Ovary (tissue), 9 donors: Measurements from ENCODE around the gene MAST4. TPM values are rescaled to one million over a fixed set of nuclear protein-coding genes. Genes with fewer than 3 reads are reported as not detected.

Source experiments
- DNase-seq, 5 donors: peaks; one replicate each; pipeline ENCODE4 v3.0.0-alpha.2; 2019 to 2020
- H3K27ac ChIP-seq, 2 donors: fragments of 200-600 bp; one replicate each; pipeline versions ENCODE4 v1.5.1 to v1.8.0; 2019 to 2022
- H3K27me3 ChIP-seq: fragments of 200-600 bp; one replicate; pipeline ENCODE4 v1.8.0; 2022
- H3K36me3 ChIP-seq: fragments of 200-600 bp; sonication (generic); one replicate; pipeline ENCODE4 v1.5.1; 2019
- H3K4me1 ChIP-seq: one replicate; pipeline ENCODE4 v1.8.1; 2013; ENCODE audit warnings: mild to moderate bottlenecking, moderate library complexity; ENCODE audit not compliant: insufficient read depth
- H3K4me3 ChIP-seq: fragments of 200-600 bp; sonication (generic); one replicate; pipeline ENCODE4 v1.5.1; 2017
- H3K9me3 ChIP-seq, 2 donors: fragments of 200-600 bp in 1 of 2; sonication (generic) in 1 of 2; one replicate each; pipeline versions ENCODE4 v1.5.1 to v1.8.1; 2013 to 2019; ENCODE audit warnings: mild to moderate bottlenecking in 1 of 2, moderate library complexity in 1 of 2
- EP300 ChIP-seq: sonication (generic); formaldehyde crosslinking; IDR thresholded peaks from one replicate; pipeline ENCODE4 v1.6.1; 2017; ENCODE audit warnings: antibody characterized with exemption
- POLR2A ChIP-seq: fragments of 450-650 bp; IDR thresholded peaks from one replicate; pipeline ENCODE4 v1.6.1; 2017; ENCODE audit warnings: antibody characterized with exemption, mild to moderate bottlenecking, moderate library complexity
- WGBS, 3 donors: extraction: QIAGEN DNeasy Blood & Tissue Kit in 1 of 3; methylation state at CpG; one replicate each; pipeline versions ENCODE4 v1.1.5 to v1.1.7; 2013 to 2017; 5-methylcytosine and 5-hydroxymethylcytosine counted together
- intact Hi-C, 4 donors: fragments of 100-400 bp; cut with DNase I; formaldehyde crosslinking; loops; one replicate each; pipeline versions ENCODE4 v1.11.0 to v1.15.1; 2022 to 2023
- polyA plus RNA-seq, 2 donors: library from polyadenylated mRNA; stranded (reverse); fragments of 200-250 nt in 1 of 2; fragments of 350-450 nt in 1 of 2; fragmentation: Illumina TruSeq in 1 of 2; extraction: RNeasy Lipid Tissue Mini Kit (QIAGEN cat#74804) in 1 of 2; gene quantifications; one replicate each; pipeline ENCODE4 v1.2.3, GENCODE V29; 2013 to 2014
- total RNA-seq, 7 donors: library from RNA; depleted of rRNA in 2 of 7; stranded (reverse); fragments of >200 nt in 2 of 7; fragmentation: NEBNext Ultra II Directional in 3 of 7; extraction: Animal tissue kit (Norgen Biotek cat#: 25700) in 3 of 7; gene quantifications; one replicate each; pipeline versions ENCODE4 v1.1.0 to v1.2.4, GENCODE V29; 2016 to 2023
- TF ChIP-seq, protein P1 (sequence below), 3 donors: fragments of 450-650 bp in 2 of 3; fragments of 200-600 bp in 1 of 3; IDR thresholded peaks; one replicate each; pipeline versions ENCODE4 v1.5.1 to v1.8.0; 2016 to 2022; ENCODE audit warnings: antibody characterized with exemption in 3 of 3, mild to moderate bottlenecking in 1 of 3
- donor health status: DM: no; HTN: no; CAD: no; lungs with moderate emphysema.
- donor health status: DM: no; HTN: no; CAD: no.
- donor health status: Bipolar disorder and iron deficiency.
- donor health status: DM: yes; HTN: yes; CAD: no.
- donor health status: DM: no; HTN: no; CAD: no.
- donor health status: DM: yes; HTN: yes; CAD: no.

Gene MAST4
- total and polyA plus RNA-seq, 9 donors, result 11.6 to 86.3 (median 57.6) TPM

DNA sequence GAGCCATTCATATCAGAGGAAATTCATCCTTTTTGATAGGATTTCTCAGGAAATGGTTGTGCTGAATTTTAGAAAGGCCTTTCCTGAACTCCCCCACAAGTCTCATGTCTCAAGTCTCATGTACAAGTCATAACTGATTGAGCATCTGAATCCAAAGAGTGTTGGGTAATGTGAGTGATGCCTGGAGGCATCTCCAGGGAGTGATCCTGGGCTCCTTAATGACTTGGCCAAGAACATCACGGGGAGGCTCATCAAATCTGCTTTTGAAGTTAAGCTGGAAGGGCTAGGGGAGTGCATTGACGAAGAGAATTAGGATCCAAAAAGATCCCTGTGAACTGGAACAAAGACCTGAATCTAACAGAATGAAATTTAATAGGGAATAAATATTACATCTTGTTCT is 79.2 kb downstream of the MAST4 start:
- no peak for DNase-seq
- intact Hi-C loops, result no loop called here

GRCh38 chr5:66680221-66680620 is 84.0 kb downstream of the MAST4 start:
- intact Hi-C loops, result no loop called here
- no peaks in the 10 kb centered on the region for H3K9me3 ChIP-seq
- WGBS, 3 donors, result 71 to 81% (median 78%) methylated on average over 3 of the region's 3 CpGs
- no peak overlapping the region for H3K4me3 ChIP-seq
- DNase-seq, result no peak
- peaks cover 1% of the 10 kb centered on the region for H3K4me1 ChIP-seq
- H3K27me3 ChIP-seq, result no peaks in the 10 kb centered on the region
- no peak for TF ChIP-seq EP300
- TF ChIP-seq POLR2A, result no peak
- TF ChIP-seq, protein P1, sequence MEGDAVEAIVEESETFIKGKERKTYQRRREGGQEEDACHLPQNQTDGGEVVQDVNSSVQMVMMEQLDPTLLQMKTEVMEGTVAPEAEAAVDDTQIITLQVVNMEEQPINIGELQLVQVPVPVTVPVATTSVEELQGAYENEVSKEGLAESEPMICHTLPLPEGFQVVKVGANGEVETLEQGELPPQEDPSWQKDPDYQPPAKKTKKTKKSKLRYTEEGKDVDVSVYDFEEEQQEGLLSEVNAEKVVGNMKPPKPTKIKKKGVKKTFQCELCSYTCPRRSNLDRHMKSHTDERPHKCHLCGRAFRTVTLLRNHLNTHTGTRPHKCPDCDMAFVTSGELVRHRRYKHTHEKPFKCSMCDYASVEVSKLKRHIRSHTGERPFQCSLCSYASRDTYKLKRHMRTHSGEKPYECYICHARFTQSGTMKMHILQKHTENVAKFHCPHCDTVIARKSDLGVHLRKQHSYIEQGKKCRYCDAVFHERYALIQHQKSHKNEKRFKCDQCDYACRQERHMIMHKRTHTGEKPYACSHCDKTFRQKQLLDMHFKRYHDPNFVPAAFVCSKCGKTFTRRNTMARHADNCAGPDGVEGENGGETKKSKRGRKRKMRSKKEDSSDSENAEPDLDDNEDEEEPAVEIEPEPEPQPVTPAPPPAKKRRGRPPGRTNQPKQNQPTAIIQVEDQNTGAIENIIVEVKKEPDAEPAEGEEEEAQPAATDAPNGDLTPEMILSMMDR (IDR thresholded peaks at IDR 0.05), result no peak
- no peak overlapping the region for H3K27ac ChIP-seq
- no peaks in the 10 kb centered on the region for H3K36me3 ChIP-seq

More for the DNA sequence above, 79.2 kb downstream of the MAST4 start:
- no peaks in the 10 kb centered on the region for H3K9me3 ChIP-seq
- no peak overlapping the region for H3K4me3 ChIP-seq
- WGBS, 3 donors, result 84 to 98% (median 98%) methylated on average over 2 of the region's 2 CpGs
- H3K27me3 ChIP-seq, result no peaks in the 10 kb centered on the region
- no peaks in the 10 kb centered on the region for H3K36me3 ChIP-seq
- H3K27ac ChIP-seq, result no peak overlapping the region
- H3K4me1 ChIP-seq, result peaks cover 3% of the 10 kb centered on the region
- TF ChIP-seq EP300, result no peak
- no peak for TF ChIP-seq POLR2A
- TF ChIP-seq, protein P1 (IDR thresholded peaks at IDR 0.05), result no peak

GRCh38 chr5:66680804-66681203 is 84.6 kb downstream of the MAST4 start:
- no peaks in the 10 kb centered on the region for H3K9me3 ChIP-seq
- 82 to 93% (median 92%) methylated on average over 3 of the region's 3 CpGs for WGBS, 3 donors
- intact Hi-C loops, result no loop called here
- H3K4me1 ChIP-seq, result peaks cover 1% of the 10 kb centered on the region
- H3K36me3 ChIP-seq, result no peaks in the 10 kb centered on the region
- no peak for DNase-seq
- H3K27me3 ChIP-seq, result no peaks in the 10 kb centered on the region
- H3K27ac ChIP-seq, result no peak overlapping the region
- no peak overlapping the region for H3K4me3 ChIP-seq
- TF ChIP-seq, protein P1 (IDR thresholded peaks at IDR 0.05), result no peak
- TF ChIP-seq POLR2A, result no peak
- no peak for TF ChIP-seq EP300

GRCh38 chr5:66684663-66685062 is 88.5 kb downstream of the MAST4 start:
- intact Hi-C loops, result no loop called here
- no peaks in the 10 kb centered on the region for H3K27me3 ChIP-seq
- H3K9me3 ChIP-seq, result no peaks in the 10 kb centered on the region
- H3K27ac ChIP-seq, result no peak overlapping the region
- H3K4me3 ChIP-seq, result no peak overlapping the region
- DNase-seq, result no peak
- peaks cover 4% of the 10 kb centered on the region for H3K4me1 ChIP-seq
- WGBS, 3 donors, result 92 to 99% (median 94%) methylated on average over 2 of the region's 2 CpGs
- H3K36me3 ChIP-seq, result no peaks in the 10 kb centered on the region
- TF ChIP-seq, protein P1 (IDR thresholded peaks at IDR 0.05), result no peak
- no peak for TF ChIP-seq EP300
- TF ChIP-seq POLR2A, result no peak
